Brain microvascular endothelial cell (primary cell): ENCODE results near the gene UROC1.

ENCODE experiments used
- DNase-seq: peaks from one replicate; pipeline ENCODE4 v3.0.0-alpha.2; 2020
- H3K27ac ChIP-seq: fragments of 250-450 bp; sonication (Bioruptor Pico); 2 replicates; pipeline ENCODE4 v1.5.1; 2020; ENCODE audit warnings: mild to moderate bottlenecking, moderate library complexity
- H3K27me3 ChIP-seq: fragments of 250-450 bp; sonication (Bioruptor Pico); replicated peaks from 2 replicates; pipeline ENCODE4 v1.5.1; 2020; ENCODE audit warnings: mild to moderate bottlenecking
- H3K36me3 ChIP-seq: fragments of 250-450 bp; sonication (Bioruptor Pico); replicated peaks from 2 replicates; pipeline ENCODE4 v1.5.1; 2020; ENCODE audit warnings: mild to moderate bottlenecking
- H3K4me3 ChIP-seq: 2 replicates; pipeline ENCODE4 v1.5.1; 2011; ENCODE audit warnings: low read depth, mild to moderate bottlenecking, control low read depth, low read length, moderate library complexity
- CTCF ChIP-seq: IDR thresholded peaks from 2 replicates; pipeline ENCODE4 v1.5.1; 2011; ENCODE audit warnings: low read depth, mild to moderate bottlenecking, moderate library complexity, low read length, control low read depth, inconsistent platforms; ENCODE audit errors: missing control alignments
- in situ Hi-C: cut with HindIII; loops from 2 replicates; pipeline ENCODE4 v1.10.0; 2017; ENCODE audit warnings: low sequenced_read_pairs, low pct_ligation_motif_present

Gene UROC1

GRCh38 chr3:126517291-126517951, at the start of gene UROC1:
TSS of gene UROC1 (minus strand) at chr3:126517773. CDS start at chr3:126517719, 54 bp downstream.
- Histone ChIP-seq H3K27me3 (no peaks in the 10 kb centered on the region), H3K36me3 (no peaks in the 10 kb centered on the region), H3K27ac (no peak within 1 kb of the TSS), H3K4me3 (no peak within 1 kb of the TSS)
- no peak for DNase-seq
- in situ Hi-C loops = no loop called here
- TF ChIP-seq CTCF = no peak

GRCh38 chr3:126562737-126563276, 45.2 kb upstream of the UROC1 start:
- Histone ChIP-seq H3K27ac (no peak overlapping the region), H3K36me3 (no peaks in the 10 kb centered on the region), H3K4me3 (no peak overlapping the region), H3K27me3 (peaks cover 25% of the 10 kb centered on the region)
- no peak for TF ChIP-seq CTCF
- DNase-seq = no peak
- in situ Hi-C loops = no loop called here

- H3K4me3 ChIP-seq = no peak within 1 kb of the TSS
- in situ Hi-C loops = no loop called here
- no peak within 1 kb of the TSS for H3K27ac ChIP-seq
- no peak for TF ChIP-seq CTCF
- no peaks in the 10 kb centered on the region for H3K36me3 ChIP-seq
- peaks cover 9% of the 10 kb centered on the region for H3K27me3 ChIP-seq
- no peak for DNase-seq
Observed at GRCh38 chr3:126558336-126559071, 40.9 kb upstream of the UROC1 start, which contains the start of gene C3orf22. TSS of gene C3orf22 (minus strand) at chr3:126558932. CDS start at chr3:126553390, 5,542 bp downstream.

GRCh38 chr3:126557761-126558160, 40.2 kb upstream of the UROC1 start:
- in situ Hi-C loops = no loop called here
- Histone ChIP-seq H3K27me3 (peaks cover 6% of the 10 kb centered on the region), H3K4me3 (no peak overlapping the region), H3K27ac (no peak overlapping the region), H3K36me3 (no peaks in the 10 kb centered on the region)
- TF ChIP-seq CTCF = no peak
- no peak for DNase-seq

- Histone ChIP-seq H3K4me3 (no peak overlapping the region), H3K36me3 (no peaks in the 10 kb centered on the region), H3K27me3 (peaks cover 6% of the 10 kb centered on the region), H3K27ac (no peak overlapping the region)
- no peak for TF ChIP-seq CTCF
- in situ Hi-C loops = no loop called here
- no peak for DNase-seq
Observed at GRCh38 chr3:126557415-126557745, 39.8 kb upstream of the UROC1 start.
